HG03520 (cell line): Measurements from ENCODE around the gene SLC4A2.
"Not testable (repeated sequence)": the region's sequence is repeated elsewhere in the genome, so short reads cannot be mapped to it uniquely, and the experiment has no call there.

Experiments
- ATAC-seq: cut with Tn5 transposase; IDR thresholded peaks from one replicate; pipeline ENCODE4 v1.9.1; 2021; ENCODE audit warnings: mild to moderate bottlenecking, moderate library complexity; ENCODE audit not compliant: unreplicated experiment

The SLC4A2 gene

DNA sequence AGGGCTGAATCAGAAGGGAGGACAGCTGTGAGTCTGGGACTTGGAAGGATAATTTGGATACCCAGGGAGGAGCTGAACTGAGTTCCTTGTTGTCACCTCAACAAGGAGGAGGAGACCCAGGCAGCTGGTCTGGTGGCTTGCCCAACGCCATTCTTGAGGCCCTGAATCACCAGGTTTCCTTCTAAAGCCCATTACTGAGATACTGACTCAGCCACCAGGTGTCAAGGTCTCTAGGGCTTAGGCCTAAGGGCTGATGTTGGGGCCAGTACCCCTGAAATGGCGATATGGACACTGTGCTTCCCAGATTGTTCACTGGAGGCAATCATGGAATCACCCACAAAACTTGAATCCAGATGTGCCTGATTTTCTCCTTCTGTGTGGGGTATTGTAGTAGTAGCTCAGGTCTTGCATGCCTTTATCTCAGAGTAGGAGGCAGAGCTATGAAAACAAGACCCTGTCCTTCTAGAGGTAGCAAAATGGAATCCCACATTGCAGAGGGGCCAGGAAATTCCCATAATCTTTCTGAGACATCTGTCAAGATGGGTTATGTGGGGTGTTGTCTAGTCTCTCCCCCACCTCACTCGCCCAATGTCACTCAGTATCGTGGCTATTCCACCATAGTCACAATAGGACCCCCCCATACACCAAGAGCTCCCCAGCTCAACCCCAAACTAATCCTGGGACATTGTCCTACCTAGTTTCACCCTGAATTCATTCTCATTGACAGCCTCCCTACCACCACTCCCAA lies 33.3 kb upstream of the SLC4A2 start:
- ATAC-seq, result no peak

DNA sequence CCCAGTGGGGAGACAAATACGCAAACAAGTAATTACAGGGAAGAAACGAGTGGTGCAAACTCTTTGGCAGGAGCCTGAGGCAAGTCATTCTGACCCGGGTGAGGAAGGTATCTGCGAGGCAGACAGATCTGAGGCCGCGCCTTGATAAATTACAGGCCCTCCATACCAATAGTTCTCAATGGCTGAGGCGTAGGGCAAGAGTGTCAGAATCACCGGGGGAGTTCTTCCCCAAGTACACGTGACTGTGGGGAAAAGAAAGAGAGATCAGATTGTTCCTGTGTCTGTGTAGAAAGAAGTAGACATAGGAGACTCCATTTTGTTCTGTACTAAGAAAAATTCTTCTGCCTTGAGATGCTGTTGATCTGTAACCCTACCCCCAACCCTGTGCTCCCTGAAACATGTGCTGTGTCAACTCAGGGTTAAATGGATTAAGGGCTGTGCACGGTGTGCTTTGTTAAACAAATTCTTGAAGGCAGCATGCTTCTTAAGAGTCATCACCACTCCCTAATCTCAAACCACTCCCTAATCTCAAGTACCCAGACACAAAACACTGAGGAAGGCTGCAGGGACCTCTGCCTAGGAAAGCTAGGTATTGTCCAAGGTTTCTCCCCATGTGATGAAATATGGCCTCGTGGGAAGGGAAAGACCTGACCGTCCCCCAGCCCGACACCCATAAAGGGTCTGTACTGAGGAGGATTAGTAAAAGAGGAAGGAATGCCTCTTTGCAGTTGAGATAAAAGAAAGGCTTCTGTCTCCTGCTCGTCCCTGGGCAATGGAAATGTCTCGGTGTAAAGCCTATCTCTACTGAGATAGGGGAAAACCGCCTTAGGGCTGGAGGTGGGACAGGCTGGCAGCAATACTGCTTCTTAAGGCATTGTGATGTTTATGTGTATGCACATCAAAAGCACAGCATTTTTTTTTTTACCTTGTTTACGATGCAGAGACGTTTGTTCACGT lies 32.3 kb upstream of the SLC4A2 start:
- ATAC-seq, result not testable (repeated sequence)

DNA sequence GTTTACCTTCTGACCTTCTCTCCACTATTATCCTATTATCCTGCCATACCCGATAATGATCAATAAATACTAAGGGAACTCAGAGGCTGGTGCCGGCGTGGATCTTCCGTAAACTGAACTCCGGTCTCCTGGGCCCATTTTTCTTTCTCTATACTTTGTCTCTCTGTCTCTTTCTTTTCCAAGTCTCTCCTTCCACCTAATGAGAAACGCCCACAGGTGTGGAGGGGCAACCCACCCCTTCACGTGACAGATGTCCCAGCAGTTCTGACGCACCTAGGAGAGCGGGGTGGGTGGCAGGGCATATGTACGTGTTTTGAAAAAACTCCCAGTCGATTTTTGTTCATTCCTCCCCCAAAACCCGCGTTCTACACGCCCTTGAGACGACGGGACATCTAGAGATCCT lies 31.7 kb upstream of the SLC4A2 start:
- ATAC-seq, result not testable (repeated sequence)

DNA sequence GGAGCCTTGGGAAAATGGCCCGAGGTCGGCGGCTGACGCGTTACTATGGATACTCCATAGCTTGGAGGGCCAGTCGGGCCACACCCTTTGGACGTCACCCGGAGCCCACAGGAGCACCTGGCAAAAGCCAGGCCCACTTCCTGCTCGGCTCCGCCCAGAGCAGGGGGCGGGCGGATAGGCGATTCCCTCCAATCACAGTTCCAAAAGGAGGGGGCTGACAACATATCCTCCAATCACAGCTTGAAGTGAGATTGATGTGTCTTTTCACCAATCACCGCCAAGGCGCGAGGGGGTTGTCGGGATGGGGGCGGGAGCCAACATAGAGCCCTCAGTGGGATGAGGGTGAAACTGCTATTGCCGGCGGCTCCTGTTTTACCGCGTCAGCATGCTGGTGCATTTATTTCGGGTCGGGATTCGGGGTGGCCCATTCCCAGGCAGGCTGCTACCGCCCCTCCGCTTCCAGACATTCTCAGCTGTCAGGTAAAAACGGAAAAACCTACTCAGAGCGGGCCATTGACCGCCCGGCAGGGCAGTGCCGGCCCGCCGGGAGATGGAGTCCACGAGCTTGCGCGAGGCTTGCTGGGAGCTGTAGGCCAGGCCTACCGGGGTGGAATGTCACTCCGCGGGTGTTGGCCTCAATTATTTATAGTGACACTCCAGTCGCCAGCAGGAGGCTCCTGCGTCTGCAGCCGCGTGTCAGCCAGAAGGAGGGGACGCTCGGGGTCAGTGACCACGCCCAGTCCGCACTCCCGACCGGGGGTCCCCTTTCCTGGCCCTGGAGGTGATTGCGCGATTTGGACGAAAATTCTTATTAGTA lies 31.1 kb upstream of the SLC4A2 start, which contains the start of gene ABCB8:
Gene ABCB8 (plus strand): TSS at position 320 of the 817 bp plus-strand sequence. CDS start 66 bp downstream, at position 386.
- ATAC-seq, result peak; percentile 97

DNA sequence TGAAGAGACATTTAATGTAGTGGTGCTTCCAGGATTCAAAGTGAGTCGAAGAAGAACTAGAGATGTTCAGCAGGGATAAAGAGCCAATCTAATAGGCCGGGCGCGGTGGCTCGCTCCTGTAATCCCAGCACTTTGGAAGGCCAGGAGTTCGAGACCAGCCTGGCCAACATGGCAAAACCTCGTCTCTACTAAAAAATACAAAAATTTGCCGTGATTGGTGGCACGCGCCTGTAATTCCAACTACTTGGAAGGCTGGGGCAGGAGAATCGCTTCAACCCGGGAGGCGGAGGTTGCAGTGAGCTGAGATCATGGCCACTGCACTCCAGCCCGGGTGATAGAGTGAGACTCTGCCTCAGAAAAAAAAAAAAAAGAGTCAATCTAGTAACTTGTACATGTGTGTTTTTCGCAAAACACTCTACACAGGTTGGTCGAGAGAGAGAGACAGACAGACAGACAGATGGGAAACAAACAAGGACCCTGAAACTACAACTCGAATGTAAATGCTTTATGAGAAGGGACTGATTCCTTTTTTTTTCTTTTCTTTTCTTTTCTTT lies 30.4 kb upstream of the SLC4A2 start:
- no peak for ATAC-seq

DNA sequence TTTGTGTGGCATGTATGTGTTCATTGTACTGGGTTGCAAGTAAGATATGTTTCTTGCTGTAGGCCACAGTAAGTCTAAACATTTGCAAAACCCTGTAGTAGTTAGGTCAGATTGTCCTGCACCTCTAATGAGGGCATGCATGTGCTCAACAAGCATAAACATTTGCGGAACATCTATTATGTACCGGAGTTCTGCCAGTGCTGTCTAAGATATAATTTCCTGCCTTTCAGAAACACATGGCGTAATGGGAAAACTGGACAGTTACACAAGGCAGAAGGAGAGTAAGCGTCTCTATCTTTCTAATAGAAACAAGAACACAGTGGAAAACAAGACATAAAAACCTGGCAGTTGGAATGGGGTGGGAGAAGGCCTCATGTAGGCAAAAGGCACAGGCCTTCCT lies 28.4 kb upstream of the SLC4A2 start:
- ATAC-seq, result no peak

DNA sequence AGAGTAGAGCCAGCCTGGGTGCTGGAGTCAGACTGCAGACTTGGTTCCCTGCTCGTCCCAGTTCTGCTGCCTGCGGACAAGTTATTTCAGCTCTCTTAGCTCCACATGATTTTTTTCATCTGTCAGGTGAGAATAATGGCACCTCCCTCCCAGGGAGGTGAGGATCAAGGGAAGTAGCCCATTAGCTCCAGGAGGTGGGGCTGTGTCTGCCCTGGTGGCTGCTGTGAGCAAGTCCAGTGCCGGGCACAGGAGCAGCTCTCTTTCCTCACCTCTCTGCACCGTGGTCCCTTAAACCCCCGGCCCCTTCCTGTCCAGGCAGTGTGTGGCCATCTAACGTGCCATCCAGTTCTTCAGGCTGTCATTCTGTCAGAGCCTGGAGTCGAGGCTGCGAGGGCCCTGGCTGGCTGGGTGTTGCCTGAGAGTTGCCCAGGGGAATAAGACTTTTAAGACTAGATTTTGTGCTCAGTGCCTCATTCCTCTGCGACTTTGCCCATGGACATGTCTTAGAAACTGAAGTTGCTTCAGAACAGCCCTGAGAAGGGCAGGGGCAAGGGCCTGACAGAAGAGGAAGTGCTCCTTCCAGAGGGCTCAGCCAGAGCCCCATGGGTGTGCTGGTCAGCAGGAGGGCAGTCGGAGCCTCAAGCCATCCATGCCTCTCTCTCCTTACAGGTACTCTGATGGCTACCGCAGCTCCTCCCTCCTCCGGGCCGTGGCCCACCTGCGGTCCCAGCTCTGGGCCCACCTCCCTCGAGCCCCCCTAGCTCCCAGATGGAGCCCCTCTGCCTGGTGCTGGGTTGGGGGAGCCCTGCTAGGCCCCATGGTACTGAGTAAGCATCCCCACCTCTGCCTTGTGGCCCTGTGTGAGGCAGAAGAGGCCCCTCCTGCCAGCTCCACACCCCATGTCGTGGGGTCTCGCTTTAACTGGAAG lies 26.2 kb upstream of the SLC4A2 start:
- no peak for ATAC-seq

DNA sequence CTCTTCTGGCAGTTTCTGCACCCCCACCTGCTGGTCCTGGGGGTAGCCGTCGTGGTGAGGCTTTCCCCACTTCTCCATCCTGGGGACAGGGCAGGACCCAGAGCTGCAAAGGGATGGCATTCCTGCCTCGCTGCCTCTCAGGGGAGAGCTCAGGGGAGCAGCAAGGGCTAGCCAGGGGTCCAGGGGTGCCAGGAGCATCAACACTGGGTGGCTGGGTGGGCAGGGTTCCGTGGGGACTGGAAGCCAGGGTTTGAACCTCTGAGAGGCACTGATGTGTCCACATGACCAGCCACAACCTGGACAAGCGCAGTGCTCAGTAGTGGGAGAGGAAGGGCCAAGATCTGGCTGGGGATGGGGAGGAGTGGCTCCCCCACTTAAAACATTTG lies 25.5 kb upstream of the SLC4A2 start:
- no peak for ATAC-seq

DNA sequence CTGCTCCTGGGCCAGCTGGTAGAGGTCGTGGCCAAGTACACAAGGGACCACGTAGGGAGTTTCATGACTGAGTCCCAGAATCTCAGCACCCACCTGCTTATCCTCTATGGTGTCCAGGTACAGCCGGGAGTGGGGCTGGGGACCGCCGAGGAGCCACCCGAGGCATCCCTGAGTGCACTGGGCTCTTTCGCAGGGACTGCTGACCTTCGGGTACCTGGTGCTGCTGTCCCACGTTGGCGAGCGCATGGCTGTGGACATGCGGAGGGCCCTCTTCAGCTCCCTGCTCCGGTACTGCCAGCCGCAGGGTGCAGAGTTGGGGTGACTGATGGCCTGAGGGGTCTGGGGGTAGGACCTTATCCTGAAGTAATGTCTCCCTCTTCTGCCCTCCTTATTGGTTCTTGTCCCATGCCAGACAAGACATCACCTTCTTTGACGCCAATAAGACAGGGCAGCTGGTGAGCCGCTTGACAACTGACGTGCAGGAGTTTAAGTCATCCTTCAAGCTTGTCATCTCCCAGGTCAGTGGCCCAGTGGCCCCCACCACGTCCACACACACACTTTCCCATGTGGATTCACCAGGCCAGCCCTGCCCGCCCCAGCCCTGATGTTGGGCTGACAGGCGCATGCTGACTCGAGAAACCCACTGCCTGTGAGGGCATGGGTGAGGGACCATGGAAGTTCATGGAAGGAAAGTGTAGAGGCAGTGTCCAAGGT lies 24.9 kb upstream of the SLC4A2 start:
- ATAC-seq, result no peak

DNA sequence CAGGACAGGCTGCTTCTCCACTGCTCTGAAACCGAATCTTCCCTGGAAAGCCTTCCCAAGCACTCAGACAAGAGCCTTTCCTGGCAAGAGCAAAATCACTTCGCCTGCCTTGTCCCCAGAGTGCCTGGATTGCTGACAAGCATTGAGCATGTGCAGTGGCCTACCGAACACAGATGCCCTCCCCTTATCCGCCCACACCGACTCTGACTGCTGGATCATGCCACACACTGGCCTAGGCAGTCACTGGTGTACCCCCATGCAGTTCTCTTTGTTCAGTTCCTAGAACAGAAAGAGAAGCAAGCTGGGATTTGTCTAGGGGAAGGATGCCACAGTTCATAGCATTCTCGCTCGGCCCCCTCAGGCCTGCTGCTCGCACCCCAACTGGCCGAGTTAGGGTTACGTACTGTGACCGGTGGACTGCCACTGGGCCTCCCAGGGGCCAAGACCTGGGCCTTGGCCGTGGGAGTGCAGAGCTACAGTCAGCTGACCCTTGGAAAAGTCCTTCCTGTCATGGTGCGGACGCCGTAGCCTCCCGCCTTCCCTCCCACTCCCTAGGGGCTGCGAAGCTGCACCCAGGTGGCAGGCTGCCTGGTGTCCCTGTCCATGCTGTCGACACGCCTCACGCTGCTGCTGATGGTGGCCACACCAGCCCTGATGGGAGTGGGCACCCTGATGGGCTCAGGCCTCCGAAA lies 24.2 kb upstream of the SLC4A2 start:
- no peak for ATAC-seq

DNA sequence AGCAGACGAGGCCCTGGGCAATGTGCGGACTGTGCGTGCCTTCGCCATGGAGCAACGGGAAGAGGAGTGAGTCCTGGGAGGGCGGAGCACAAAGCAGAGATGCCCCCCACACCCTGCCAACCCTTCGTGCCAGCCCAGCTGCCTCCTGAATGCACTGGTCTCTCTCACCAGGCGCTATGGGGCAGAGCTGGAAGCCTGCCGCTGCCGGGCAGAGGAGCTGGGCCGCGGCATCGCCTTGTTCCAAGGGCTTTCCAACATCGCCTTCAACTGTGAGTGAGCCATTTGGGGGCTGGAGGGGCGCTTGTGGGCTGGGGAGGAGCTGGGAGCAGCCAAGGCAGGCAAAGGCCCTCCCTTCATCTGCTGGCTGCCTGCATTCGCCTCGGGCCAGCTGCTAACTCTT lies 23.5 kb upstream of the SLC4A2 start:
- ATAC-seq, result no peak

DNA sequence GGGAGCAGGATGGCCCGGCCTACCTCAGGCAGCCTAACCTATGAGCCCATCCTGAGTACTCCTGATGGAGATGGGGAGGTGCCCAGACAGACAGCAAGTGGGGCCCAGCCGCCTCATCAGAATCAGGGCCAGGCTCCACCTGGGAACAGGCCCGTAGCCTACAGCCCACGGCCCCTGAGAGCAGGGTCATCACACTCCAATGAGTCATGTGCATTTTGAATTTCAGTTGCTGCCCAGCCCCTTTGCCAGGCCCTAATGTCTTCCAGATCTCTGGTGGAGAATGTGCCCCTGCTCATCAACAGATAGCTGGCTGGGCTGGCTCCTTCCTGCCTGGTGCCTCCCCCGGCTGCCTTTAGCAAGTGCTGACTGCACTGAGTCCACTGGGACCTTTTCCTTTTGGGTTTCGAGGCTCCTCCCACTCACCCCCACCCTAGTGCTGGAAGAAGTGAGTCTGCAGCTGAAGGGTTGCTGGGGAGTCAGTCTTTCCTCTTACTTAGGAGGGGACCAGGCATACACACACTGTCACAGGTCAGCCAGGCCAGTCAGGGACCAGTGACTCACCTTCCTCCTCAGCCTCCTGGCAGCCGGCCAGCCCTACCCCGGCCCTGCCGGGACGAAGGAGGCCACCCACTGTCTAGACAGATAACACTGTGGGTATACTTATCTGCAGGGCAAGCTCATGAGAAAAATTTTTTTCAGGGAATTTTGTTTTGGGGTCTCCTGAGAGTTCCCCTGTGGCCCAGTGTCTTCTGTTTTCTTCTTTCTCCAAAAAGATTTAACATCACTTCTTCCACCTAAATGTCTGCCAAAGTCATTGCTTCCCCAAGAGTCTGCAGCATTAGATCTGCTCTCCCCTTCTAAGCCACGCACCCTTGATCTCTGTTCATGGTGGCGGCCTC lies 20.2 kb upstream of the SLC4A2 start:
- ATAC-seq, result no peak

DNA sequence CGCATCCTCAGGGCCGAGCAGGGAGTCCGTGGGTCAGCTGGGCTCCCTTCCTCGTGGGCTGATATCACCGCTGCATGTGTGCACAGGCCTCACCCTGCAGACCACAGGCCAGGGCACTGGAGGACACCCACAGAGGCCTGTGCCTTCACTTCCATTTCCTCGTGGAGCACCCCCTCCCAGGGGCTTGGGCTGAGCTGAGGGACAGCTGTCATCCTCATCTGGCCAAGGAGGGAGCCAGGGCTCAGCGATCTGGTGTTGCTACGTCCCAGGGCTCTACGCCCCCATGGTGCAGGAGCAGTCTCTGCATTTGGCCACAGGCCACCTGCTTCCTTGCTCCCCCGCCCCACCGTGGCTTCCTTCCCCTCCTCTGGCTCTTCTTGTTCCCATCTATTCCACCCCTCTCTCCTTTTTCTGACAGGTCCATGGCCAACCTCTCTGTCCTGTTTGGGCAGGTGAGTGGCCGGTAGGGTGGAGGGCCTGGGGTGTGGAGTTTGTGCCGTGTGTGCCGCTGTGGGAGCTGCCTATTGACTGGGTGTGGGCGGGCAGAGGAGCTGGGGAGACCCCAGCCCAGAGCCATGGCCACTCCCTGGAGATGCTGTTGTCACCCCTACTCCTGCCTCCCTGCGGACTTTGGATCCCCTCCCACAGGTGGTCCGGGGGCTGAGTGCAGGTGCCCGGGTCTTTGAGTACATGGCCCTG lies 19.4 kb upstream of the SLC4A2 start:
- no peak for ATAC-seq

DNA sequence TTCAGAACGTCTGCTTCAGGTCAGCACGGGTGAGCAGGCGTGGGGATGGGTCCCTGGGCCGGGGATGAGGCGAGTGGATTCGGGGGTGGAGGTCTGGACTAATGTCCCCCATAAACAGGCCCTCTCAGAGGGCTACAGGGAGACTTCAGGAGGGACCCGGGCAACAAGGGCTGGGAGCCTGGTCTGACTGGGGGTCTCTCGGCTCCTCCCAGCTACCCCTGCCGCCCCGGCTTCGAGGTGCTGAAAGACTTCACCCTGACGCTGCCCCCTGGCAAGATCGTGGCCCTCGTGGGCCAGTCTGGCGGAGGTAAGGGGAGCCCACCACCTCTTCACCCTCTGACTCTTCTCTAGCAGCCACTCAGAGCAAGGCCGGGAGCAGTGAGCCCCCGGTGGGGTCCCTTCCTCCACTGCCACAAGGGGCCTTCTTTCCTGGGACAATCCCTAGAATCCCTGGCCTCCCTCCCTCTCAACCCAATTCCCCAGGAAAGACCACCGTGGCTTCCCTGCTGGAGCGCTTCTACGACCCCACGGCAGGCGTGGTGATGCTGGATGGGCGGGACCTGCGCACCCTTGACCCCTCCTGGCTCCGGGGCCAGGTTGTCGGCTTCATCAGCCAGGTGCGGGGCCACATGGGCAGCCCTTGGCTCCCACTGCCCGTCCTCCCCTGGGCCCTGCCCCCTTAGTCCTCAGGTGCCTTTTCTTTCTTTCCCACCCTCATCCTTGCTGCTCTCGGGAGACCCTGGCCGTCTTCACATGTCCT lies 18.6 kb upstream of the SLC4A2 start:
- ATAC-seq, result no peak

DNA sequence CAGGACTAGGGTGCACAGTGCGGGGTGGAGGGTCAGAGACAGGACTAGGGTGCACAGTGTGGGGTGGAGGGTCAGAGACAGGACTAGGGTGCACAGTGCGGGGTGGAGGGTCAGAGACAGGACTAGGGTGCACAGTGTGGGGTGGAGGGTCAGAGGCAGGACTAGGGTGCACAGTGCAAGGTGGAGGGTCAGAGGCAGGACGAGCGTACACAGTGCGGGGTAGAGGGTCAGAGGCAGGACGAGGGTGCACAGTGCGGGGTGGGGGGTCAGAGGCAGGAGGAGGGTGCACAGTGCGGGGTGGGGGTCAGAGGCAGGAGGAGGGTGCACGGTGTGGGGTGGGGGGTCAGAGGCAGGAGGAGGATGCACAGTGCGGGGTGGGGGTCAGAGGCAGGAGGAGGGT lies 15.9 kb upstream of the SLC4A2 start:
- ATAC-seq, result not testable (repeated sequence)

DNA sequence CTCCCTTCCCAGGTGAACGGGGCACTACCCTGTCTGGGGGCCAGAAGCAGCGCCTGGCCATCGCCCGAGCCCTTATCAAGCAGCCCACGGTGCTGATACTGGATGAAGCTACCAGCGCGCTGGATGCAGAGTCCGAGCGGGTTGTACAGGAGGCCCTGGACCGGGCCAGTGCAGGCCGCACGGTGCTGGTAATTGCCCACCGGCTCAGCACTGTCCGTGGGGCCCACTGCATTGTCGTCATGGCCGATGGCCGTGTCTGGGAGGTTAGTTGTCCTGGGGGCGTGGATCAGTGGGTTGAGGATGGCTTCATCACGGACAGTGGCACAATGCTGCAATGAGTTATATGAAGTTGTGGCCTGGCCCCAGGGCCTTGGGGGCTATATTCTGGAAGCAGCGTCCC lies 15.4 kb upstream of the SLC4A2 start:
- no peak for ATAC-seq
